HG03460 (cell line): ENCODE measurements around the gene WIPI1.
A peak's percentile ranks its signal among the peaks of the same experiment; 100 is the strongest.

Source experiments
- ATAC-seq: cut with Tn5 transposase; IDR thresholded peaks from one replicate; pipeline ENCODE4 v1.9.1; 2021; ENCODE audit not compliant: unreplicated experiment

WIPI1 gene

GRCh38 chr17:68460715-68461114, 3.4 kb upstream of the WIPI1 start:
- ATAC-seq = no peak

- no peak for ATAC-seq
Observed at GRCh38 chr17:68460146-68460545, 2.9 kb upstream of the WIPI1 start.

- no peak for ATAC-seq
Observed at GRCh38 chr17:68459037-68459639, 1.8 kb upstream of the WIPI1 start.

GRCh38 chr17:68458260-68459036, 1.2 kb upstream of the WIPI1 start:
- ATAC-seq = no peak

- peak; percentile 67 for ATAC-seq
Observed at GRCh38 chr17:68457539-68458259, 403 bp upstream of the WIPI1 start.

GRCh38 chr17:68456339-68457167, 743 bp downstream of the WIPI1 start:
- ATAC-seq = no peak

GRCh38 chr17:68455901-68456338, 1.4 kb downstream of the WIPI1 start:
- ATAC-seq = no peak

GRCh38 chr17:68453991-68454665, 3.2 kb downstream of the WIPI1 start:
- no peak for ATAC-seq

- no peak for ATAC-seq
Observed at GRCh38 chr17:68452724-68453290, 4.5 kb downstream of the WIPI1 start.

- ATAC-seq = no peak
Observed at GRCh38 chr17:68451670-68452354, 5.5 kb downstream of the WIPI1 start.

- ATAC-seq = no peak
Observed at GRCh38 chr17:68450801-68451200, 6.5 kb downstream of the WIPI1 start.

- no peak for ATAC-seq
Observed at GRCh38 chr17:68450391-68450790, 6.9 kb downstream of the WIPI1 start.

- ATAC-seq = no peak
Observed at GRCh38 chr17:68449021-68449739, 8.1 kb downstream of the WIPI1 start.

- ATAC-seq = no peak
Observed at GRCh38 chr17:68446626-68447041, 10.7 kb downstream of the WIPI1 start.

GRCh38 chr17:68445671-68446070, 11.6 kb downstream of the WIPI1 start:
- no peak for ATAC-seq

GRCh38 chr17:68443972-68444464, 13.3 kb downstream of the WIPI1 start:
- no peak for ATAC-seq

- no peak for ATAC-seq
Observed at GRCh38 chr17:68441070-68441770, 16.1 kb downstream of the WIPI1 start.

GRCh38 chr17:68440526-68440925, 16.8 kb downstream of the WIPI1 start:
- no peak for ATAC-seq
